Glutamatergic neuron (in vitro differentiated cells): Measurements from ENCODE around the gene ZIC5. TPM values are rescaled to one million over a fixed set of nuclear protein-coding genes. Genes with fewer than 3 reads are reported as not detected.
A peak's percentile ranks its signal among the peaks of the same experiment; 100 is the strongest.

Experiments
- DNase-seq: peaks from one replicate; pipeline ENCODE4 v3.0.0; 2022
- H3K27ac Mint-ChIP-seq: one replicate; pipeline ENCODE4 v1.8.0; 2020; ENCODE audit warnings: mild to moderate bottlenecking, mixed read lengths, inconsistent platforms; ENCODE audit not compliant: unreplicated experiment
- H3K27me3 Mint-ChIP-seq: one replicate; pipeline ENCODE4 v1.8.0; 2020; ENCODE audit warnings: mild to moderate bottlenecking, moderate library complexity, mixed read lengths, inconsistent platforms; ENCODE audit not compliant: unreplicated experiment
- H3K36me3 Mint-ChIP-seq: one replicate; pipeline ENCODE4 v1.8.0; 2020; ENCODE audit warnings: mild to moderate bottlenecking, mixed read lengths, inconsistent platforms; ENCODE audit not compliant: unreplicated experiment
- H3K4me1 Mint-ChIP-seq: one replicate; pipeline ENCODE4 v1.8.0; 2020; ENCODE audit warnings: mild to moderate bottlenecking, low read depth, mixed read lengths, inconsistent platforms; ENCODE audit not compliant: unreplicated experiment
- H3K4me3 Mint-ChIP-seq: one replicate; pipeline ENCODE4 v1.8.0; 2020; ENCODE audit warnings: mild to moderate bottlenecking, mixed read lengths, inconsistent platforms; ENCODE audit not compliant: unreplicated experiment
- H3K9me3 Mint-ChIP-seq: one replicate; pipeline ENCODE4 v1.8.0; 2020; ENCODE audit warnings: mild to moderate bottlenecking, moderate library complexity, mixed read lengths, inconsistent platforms; ENCODE audit not compliant: unreplicated experiment
- total RNA-seq: library from RNA; stranded (reverse); fragmentation: NEBNext Ultra II Directional; extraction: Animal tissue kit (Norgen Biotek cat#: 25700); gene quantifications from one replicate; pipeline ENCODE4 v1.2.1, GENCODE V29; 2021; ENCODE audit not compliant: unreplicated experiment
- TF ChIP-seq, protein P1 (sequence below): fragments of 200-600 bp; sonication (generic); IDR thresholded peaks from one replicate; pipeline ENCODE4 v1.5.0; 2021; ENCODE audit not compliant: partially characterized antibody, unreplicated experiment

ZIC5 gene
- total RNA-seq, 1 donor from 2014 or later = 0.47 TPM

- peak overlapping the region; percentile 24 for H3K27ac Mint-ChIP-seq
- H3K9me3 Mint-ChIP-seq = peaks cover 3% of the 10 kb centered on the region
- no peaks in the 10 kb centered on the region for H3K36me3 Mint-ChIP-seq
- no peak overlapping the region for H3K4me3 Mint-ChIP-seq
- H3K27me3 Mint-ChIP-seq = no peaks in the 10 kb centered on the region
- TF ChIP-seq, protein P1, sequence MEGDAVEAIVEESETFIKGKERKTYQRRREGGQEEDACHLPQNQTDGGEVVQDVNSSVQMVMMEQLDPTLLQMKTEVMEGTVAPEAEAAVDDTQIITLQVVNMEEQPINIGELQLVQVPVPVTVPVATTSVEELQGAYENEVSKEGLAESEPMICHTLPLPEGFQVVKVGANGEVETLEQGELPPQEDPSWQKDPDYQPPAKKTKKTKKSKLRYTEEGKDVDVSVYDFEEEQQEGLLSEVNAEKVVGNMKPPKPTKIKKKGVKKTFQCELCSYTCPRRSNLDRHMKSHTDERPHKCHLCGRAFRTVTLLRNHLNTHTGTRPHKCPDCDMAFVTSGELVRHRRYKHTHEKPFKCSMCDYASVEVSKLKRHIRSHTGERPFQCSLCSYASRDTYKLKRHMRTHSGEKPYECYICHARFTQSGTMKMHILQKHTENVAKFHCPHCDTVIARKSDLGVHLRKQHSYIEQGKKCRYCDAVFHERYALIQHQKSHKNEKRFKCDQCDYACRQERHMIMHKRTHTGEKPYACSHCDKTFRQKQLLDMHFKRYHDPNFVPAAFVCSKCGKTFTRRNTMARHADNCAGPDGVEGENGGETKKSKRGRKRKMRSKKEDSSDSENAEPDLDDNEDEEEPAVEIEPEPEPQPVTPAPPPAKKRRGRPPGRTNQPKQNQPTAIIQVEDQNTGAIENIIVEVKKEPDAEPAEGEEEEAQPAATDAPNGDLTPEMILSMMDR = no peak
- H3K4me1 Mint-ChIP-seq = peaks cover 4% of the 10 kb centered on the region
- no peak for DNase-seq
Observed at GRCh38 chr13:99941086-99941485, 30.5 kb downstream of the ZIC5 start.

GRCh38 chr13:99938635-99939034, 32.9 kb downstream of the ZIC5 start:
- H3K4me1 Mint-ChIP-seq = peaks cover 4% of the 10 kb centered on the region
- TF ChIP-seq, protein P1 = no peak
- no peaks in the 10 kb centered on the region for H3K27me3 Mint-ChIP-seq
- peaks cover 3% of the 10 kb centered on the region for H3K9me3 Mint-ChIP-seq
- no peak for DNase-seq
- H3K27ac Mint-ChIP-seq = no peak overlapping the region
- peaks cover 5% of the 10 kb centered on the region for H3K36me3 Mint-ChIP-seq
- no peak overlapping the region for H3K4me3 Mint-ChIP-seq

- no peaks in the 10 kb centered on the region for H3K27me3 Mint-ChIP-seq
- no peak for DNase-seq
- TF ChIP-seq, protein P1 = no peak
- H3K4me1 Mint-ChIP-seq = peaks cover 4% of the 10 kb centered on the region
- no peak overlapping the region for H3K27ac Mint-ChIP-seq
- no peak overlapping the region for H3K4me3 Mint-ChIP-seq
- no peaks in the 10 kb centered on the region for H3K9me3 Mint-ChIP-seq
- H3K36me3 Mint-ChIP-seq = peaks cover 6% of the 10 kb centered on the region
Observed at GRCh38 chr13:99935772-99936171, 35.8 kb downstream of the ZIC5 start.

DNA sequence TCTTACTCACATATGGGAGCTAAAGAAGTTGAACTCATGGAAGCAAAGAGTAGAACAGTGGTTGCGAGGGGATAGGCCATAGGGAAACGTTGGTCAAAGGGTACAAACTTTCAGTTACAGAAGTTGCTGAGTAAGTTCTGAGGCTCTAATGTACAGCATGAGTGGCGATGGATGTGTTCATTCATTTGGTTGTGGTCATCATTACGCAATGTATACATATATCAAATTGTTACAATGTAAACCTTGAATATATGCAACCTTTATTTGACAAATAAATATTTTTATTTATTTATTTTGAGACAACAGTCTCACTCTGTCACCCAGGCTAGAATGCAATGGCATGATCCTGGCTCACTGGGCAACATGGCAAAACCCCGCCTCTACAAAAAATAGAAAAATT, 38.7 kb downstream of the ZIC5 start:
- no peak overlapping the region for H3K4me3 Mint-ChIP-seq
- TF ChIP-seq, protein P1 = no peak
- peaks cover 6% of the 10 kb centered on the region for H3K36me3 Mint-ChIP-seq
- H3K27me3 Mint-ChIP-seq = no peaks in the 10 kb centered on the region
- H3K9me3 Mint-ChIP-seq = no peaks in the 10 kb centered on the region
- no peak for DNase-seq
- H3K4me1 Mint-ChIP-seq = no peaks in the 10 kb centered on the region
- no peak overlapping the region for H3K27ac Mint-ChIP-seq

GRCh38 chr13:99930925-99931324, 40.6 kb downstream of the ZIC5 start:
- H3K36me3 Mint-ChIP-seq = peaks cover 6% of the 10 kb centered on the region
- TF ChIP-seq, protein P1 = no peak
- no peaks in the 10 kb centered on the region for H3K4me1 Mint-ChIP-seq

More at GRCh38 chr13:99930925-99931324, 40.6 kb downstream of the ZIC5 start:
- no peak overlapping the region for H3K4me3 Mint-ChIP-seq
- H3K27ac Mint-ChIP-seq = no peak overlapping the region
- H3K27me3 Mint-ChIP-seq = no peaks in the 10 kb centered on the region
- DNase-seq = no peak
- no peaks in the 10 kb centered on the region for H3K9me3 Mint-ChIP-seq
